OCI-LY1 (cell line): ENCODE results near the gene IQCN.

Experiments
- EZH2 ChIP-seq: fragments of 200-600 bp; sonication (generic), shearing (Covaris generic); IDR thresholded peaks from 2 replicates; pipeline ENCODE4 v1.8.0; 2017; ENCODE audit warnings: borderline replicate concordance, mixed run types, mild to moderate bottlenecking, antibody characterized with exemption, low read length, moderate library complexity, mixed read lengths
- TF ChIP-seq, protein P1 (sequence below): fragments of 200-600 bp; sonication (generic), shearing (Covaris generic); IDR thresholded peaks from 2 replicates; pipeline ENCODE4 v1.5.1; 2017; ENCODE audit warnings: mild to moderate bottlenecking, antibody characterized with exemption, low read length, moderate library complexity, mixed read lengths

DNA sequence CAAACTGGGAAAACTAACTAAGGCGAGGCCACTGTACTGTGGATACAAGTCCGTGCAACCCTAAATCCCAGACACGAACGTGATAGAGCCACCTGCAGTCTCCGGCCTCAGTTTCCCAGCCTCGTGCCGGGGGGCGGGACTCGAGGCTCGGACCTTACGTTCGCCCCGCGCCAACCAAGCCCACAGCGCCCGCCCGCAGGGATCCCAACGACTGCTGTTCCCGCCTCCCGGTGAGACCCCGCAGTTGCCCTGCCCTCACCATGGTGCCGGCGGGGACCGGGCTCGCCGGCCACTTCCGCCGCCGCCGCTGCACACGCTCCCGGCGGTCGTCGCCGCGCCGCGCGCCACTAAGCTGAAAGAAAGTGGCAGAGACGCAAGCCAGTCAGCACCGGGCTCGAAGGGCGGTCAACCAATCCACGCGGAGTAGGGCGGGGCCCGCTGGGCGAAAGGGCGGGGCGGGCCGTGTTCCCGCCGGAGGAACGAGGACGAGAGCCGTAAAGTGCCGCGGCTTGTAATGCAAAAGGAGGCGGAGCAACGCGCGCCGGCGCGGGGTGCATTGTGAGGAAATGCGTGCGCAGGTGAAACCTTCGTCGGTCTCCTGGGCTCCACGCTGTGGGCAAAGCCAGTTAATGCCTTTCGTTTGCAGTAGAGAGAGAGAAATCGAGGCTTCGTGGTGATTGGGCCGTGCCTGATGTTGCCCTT, 48.7 kb upstream of the IQCN start, which contains the start of gene LSM4:
- TF ChIP-seq, protein P1, sequence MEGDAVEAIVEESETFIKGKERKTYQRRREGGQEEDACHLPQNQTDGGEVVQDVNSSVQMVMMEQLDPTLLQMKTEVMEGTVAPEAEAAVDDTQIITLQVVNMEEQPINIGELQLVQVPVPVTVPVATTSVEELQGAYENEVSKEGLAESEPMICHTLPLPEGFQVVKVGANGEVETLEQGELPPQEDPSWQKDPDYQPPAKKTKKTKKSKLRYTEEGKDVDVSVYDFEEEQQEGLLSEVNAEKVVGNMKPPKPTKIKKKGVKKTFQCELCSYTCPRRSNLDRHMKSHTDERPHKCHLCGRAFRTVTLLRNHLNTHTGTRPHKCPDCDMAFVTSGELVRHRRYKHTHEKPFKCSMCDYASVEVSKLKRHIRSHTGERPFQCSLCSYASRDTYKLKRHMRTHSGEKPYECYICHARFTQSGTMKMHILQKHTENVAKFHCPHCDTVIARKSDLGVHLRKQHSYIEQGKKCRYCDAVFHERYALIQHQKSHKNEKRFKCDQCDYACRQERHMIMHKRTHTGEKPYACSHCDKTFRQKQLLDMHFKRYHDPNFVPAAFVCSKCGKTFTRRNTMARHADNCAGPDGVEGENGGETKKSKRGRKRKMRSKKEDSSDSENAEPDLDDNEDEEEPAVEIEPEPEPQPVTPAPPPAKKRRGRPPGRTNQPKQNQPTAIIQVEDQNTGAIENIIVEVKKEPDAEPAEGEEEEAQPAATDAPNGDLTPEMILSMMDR: peak; percentile 46; the same call in 1 of the 2 replicates
- TF ChIP-seq EZH2: no peak
